ENCODE data around the gene TBC1D5. TPM values are rescaled to one million over a fixed set of nuclear protein-coding genes. Genes with fewer than 3 reads are reported as not detected.

TBC1D5 gene
- total RNA-seq, 1 experiment from 2014 or later, result 30.4 TPM

DNA sequence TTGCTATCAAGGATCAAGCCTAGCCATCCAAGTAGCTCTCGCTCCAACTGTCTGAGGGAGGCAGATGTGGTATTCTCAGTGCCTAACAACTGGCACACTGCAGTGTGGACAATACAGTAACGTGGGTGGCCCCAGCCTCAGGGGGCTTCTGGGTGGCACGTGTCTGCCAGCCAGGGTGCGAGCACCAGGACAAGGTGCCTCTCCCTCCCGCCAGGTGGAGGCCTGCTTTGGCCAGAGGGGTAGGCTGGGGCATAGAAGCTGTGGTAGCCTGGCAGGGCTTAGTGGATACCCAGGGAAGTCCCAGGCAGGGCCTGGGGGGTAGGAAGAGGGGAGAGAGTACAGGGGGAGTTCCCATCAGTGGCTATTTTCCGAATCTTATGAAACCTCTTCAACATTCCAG lies 623.7 kb downstream of the TBC1D5 start:
- CTCF ChIA-PET, result no interaction called here
- in situ Hi-C loops (cut with HindIII; ENCODE audit: low pct_unique_long_range_greater_than_20kb, low sequenced_read_pairs) (no loop called here), intact Hi-C loops (cut with micrococcal nuclease; ENCODE audit: unreplicated experiment) (no loop called here)
- DNase-seq (ENCODE audit: low read depth, low spot score) (no peak), ATAC-seq (no peak)
- no TSS peak for BruUV-seq (replicated peaks)
- H3K27ac ChIP-seq (ENCODE audit: low read length), result no peak overlapping the region
- no peaks in the 10 kb centered on the region for H3K9me3 ChIP-seq (ENCODE audit: control insufficient read depth, insufficient read depth, low read depth, low read length)
- H3K4me1 ChIP-seq (ENCODE audit: control insufficient read depth, insufficient read depth, low read length), result no peaks in the 10 kb centered on the region
- H3K36me3 ChIP-seq (ENCODE audit: control insufficient read depth, insufficient read depth, low read length), result no peaks in the 10 kb centered on the region
- TF ChIP-seq SIN3A (IDR thresholded peaks at IDR 0.05; ENCODE audit: borderline replicate concordance, insufficient read depth, low read depth, low read length) (no peak), TCF7L2 (IDR thresholded peaks at IDR 0.05; ENCODE audit: low read depth, low read length) (no peak), POLR2AphosphoS5 (IDR thresholded peaks at IDR 0.05; ENCODE audit: low read depth, low read length) (no peak)
- TF ChIP-seq, protein P1, sequence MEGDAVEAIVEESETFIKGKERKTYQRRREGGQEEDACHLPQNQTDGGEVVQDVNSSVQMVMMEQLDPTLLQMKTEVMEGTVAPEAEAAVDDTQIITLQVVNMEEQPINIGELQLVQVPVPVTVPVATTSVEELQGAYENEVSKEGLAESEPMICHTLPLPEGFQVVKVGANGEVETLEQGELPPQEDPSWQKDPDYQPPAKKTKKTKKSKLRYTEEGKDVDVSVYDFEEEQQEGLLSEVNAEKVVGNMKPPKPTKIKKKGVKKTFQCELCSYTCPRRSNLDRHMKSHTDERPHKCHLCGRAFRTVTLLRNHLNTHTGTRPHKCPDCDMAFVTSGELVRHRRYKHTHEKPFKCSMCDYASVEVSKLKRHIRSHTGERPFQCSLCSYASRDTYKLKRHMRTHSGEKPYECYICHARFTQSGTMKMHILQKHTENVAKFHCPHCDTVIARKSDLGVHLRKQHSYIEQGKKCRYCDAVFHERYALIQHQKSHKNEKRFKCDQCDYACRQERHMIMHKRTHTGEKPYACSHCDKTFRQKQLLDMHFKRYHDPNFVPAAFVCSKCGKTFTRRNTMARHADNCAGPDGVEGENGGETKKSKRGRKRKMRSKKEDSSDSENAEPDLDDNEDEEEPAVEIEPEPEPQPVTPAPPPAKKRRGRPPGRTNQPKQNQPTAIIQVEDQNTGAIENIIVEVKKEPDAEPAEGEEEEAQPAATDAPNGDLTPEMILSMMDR (IDR thresholded peaks at IDR 0.05), result no peak
- TF ChIP-seq, protein P2, sequence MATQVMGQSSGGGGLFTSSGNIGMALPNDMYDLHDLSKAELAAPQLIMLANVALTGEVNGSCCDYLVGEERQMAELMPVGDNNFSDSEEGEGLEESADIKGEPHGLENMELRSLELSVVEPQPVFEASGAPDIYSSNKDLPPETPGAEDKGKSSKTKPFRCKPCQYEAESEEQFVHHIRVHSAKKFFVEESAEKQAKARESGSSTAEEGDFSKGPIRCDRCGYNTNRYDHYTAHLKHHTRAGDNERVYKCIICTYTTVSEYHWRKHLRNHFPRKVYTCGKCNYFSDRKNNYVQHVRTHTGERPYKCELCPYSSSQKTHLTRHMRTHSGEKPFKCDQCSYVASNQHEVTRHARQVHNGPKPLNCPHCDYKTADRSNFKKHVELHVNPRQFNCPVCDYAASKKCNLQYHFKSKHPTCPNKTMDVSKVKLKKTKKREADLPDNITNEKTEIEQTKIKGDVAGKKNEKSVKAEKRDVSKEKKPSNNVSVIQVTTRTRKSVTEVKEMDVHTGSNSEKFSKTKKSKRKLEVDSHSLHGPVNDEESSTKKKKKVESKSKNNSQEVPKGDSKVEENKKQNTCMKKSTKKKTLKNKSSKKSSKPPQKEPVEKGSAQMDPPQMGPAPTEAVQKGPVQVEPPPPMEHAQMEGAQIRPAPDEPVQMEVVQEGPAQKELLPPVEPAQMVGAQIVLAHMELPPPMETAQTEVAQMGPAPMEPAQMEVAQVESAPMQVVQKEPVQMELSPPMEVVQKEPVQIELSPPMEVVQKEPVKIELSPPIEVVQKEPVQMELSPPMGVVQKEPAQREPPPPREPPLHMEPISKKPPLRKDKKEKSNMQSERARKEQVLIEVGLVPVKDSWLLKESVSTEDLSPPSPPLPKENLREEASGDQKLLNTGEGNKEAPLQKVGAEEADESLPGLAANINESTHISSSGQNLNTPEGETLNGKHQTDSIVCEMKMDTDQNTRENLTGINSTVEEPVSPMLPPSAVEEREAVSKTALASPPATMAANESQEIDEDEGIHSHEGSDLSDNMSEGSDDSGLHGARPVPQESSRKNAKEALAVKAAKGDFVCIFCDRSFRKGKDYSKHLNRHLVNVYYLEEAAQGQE (IDR thresholded peaks at IDR 0.05; ENCODE audit: insufficient read depth in 1 of 2, low read depth in 2 of 2, low read length in 1 of 2), result no peak
- H3K4me3 ChIP-seq (ENCODE audit: low read depth in 2 of 2, low read length in 2 of 2), result no peak overlapping the region
- POLR2A ChIA-PET, result no interaction called here
- no peaks in the 10 kb centered on the region for H3K27me3 ChIP-seq (ENCODE audit: control insufficient read depth, insufficient read depth, low read length)

DNA sequence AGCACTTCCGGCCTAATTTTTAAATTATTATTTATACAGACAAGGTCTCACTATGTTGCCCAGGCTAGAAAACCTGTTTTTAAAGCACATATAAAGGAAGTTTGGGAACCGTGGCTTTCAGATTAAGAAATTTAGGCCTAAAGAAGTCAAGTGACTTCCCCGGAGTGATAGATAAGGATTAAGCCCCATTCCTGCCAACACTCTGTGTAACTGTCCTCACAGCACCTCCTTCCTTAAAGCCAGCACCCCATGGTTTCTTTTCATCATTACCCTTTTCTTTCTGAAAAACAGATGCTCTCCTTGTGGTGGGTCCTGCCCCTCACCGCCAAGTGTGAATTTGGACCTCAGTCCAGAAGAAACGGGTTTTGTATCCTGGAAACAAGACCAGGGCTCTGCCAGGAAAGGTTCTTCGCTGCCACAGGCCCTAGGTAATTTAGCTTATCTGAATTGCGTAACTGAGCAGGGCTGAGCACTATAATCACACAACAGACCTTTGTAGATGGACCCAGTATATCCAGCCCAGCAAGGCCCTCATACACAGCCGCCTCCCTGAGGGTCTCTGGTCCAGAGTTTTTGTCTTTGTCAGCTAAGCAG lies 626.3 kb downstream of the TBC1D5 start:
- no peak overlapping the region for H3K27ac ChIP-seq (ENCODE audit: low read length)
- H3K4me1 ChIP-seq (ENCODE audit: control insufficient read depth, insufficient read depth, low read length), result no peaks in the 10 kb centered on the region
- ATAC-seq (no peak), DNase-seq (ENCODE audit: low read depth, low spot score) (no peak)
- POLR2A ChIA-PET, result no interaction called here
- H3K9me3 ChIP-seq (ENCODE audit: control insufficient read depth, insufficient read depth, low read depth, low read length), result no peaks in the 10 kb centered on the region
- intact Hi-C loops (cut with micrococcal nuclease; ENCODE audit: unreplicated experiment) (no loop called here), in situ Hi-C loops (cut with HindIII; ENCODE audit: low pct_unique_long_range_greater_than_20kb, low sequenced_read_pairs) (no loop called here)
- no peaks in the 10 kb centered on the region for H3K27me3 ChIP-seq (ENCODE audit: control insufficient read depth, insufficient read depth, low read length)
- CTCF ChIA-PET, result no interaction called here
- no peaks in the 10 kb centered on the region for H3K36me3 ChIP-seq (ENCODE audit: control insufficient read depth, insufficient read depth, low read length)
- H3K4me3 ChIP-seq (ENCODE audit: low read depth in 2 of 2, low read length in 2 of 2), result no peak overlapping the region
- BruUV-seq (replicated peaks), result no TSS peak
- TF ChIP-seq, protein P2 (IDR thresholded peaks at IDR 0.05; ENCODE audit: insufficient read depth in 1 of 2, low read depth in 2 of 2, low read length in 1 of 2), result no peak
- TF ChIP-seq POLR2AphosphoS5 (IDR thresholded peaks at IDR 0.05; ENCODE audit: low read depth, low read length), result no peak
- no peak for TF ChIP-seq SIN3A (IDR thresholded peaks at IDR 0.05; ENCODE audit: borderline replicate concordance, insufficient read depth, low read depth, low read length)
- TF ChIP-seq, protein P1 (IDR thresholded peaks at IDR 0.05), result no peak
- TF ChIP-seq TCF7L2 (IDR thresholded peaks at IDR 0.05; ENCODE audit: low read depth, low read length), result no peak

Measured in Panc1 (cell line).